CD4-positive, alpha-beta T cell (primary cell): ENCODE results near the gene CTSG. TPM values are rescaled to one million over a fixed set of nuclear protein-coding genes. Genes with fewer than 3 reads are reported as not detected.
"Not testable (repeated sequence)": the region's sequence is repeated elsewhere in the genome, so short reads cannot be mapped to it uniquely, and the experiment has no call there.

Source experiments
- ATAC-seq: fragments of 200-7000 bp; cut with Tn5 transposase; one replicate; pipeline ENCODE4 v1.10.0; 2022; ENCODE audit warnings: mild to moderate bottlenecking; ENCODE audit not compliant: poor library complexity
- CTCF ChIA-PET: fragments of 350-600 bp; sonication (Branson Sonifier 250); formaldehyde crosslinking; loops from one replicate; lab custom pipeline; 2021; ENCODE audit warnings: antibody characterized with exemption, inconsistent platforms; lab: Charles Lee
- POLR2A ChIA-PET: fragments of 350-600 bp; sonication (Branson Sonifier 250); formaldehyde crosslinking; loops from one replicate; lab custom pipeline; 2021; ENCODE audit warnings: antibody characterized with exemption, inconsistent platforms; lab: Charles Lee
- DNase-seq, 14 experiments: peaks; one replicate each; pipeline ENCODE4 v3.0.0-alpha.2; 2013 to 2020; ENCODE audit warnings: mixed read lengths in 2 of 14
- H3K27ac ChIP-seq, 2 donors: one replicate each; pipeline versions ENCODE4 v1.5.1 to v1.7.0; 2013; ENCODE audit warnings: low read length in 2 of 2, low read depth in 1 of 2, mild to moderate bottlenecking in 1 of 2
- H3K27me3 ChIP-seq, 2 experiments: 1 replicate in 1 of 2; 2 replicates in 1 of 2; pipeline versions ENCODE4 v1.6.1 to v1.7.0; 2013; ENCODE audit warnings: low read length in 2 of 2, control low read depth in 1 of 2, mild to moderate bottlenecking in 1 of 2, moderate library complexity in 1 of 2; ENCODE audit not compliant: insufficient read depth in 2 of 2, control insufficient read depth in 1 of 2
- H3K36me3 ChIP-seq: one replicate; pipeline ENCODE4 v1.6.1; 2013; ENCODE audit warnings: low read length, control low read depth; ENCODE audit not compliant: insufficient read depth
- H3K4me1 ChIP-seq: one replicate; pipeline ENCODE4 v1.6.1; 2013; ENCODE audit warnings: low read length, control low read depth; ENCODE audit not compliant: insufficient read depth
- H3K4me3 ChIP-seq: one replicate; pipeline ENCODE4 v1.5.1; 2013; ENCODE audit warnings: mild to moderate bottlenecking, low read length, moderate library complexity
- H3K9me3 ChIP-seq, 2 experiments: 1 replicate in 1 of 2; 2 replicates in 1 of 2; pipeline versions ENCODE4 v1.6.1 to v1.7.0; 2013; ENCODE audit warnings: low read length in 2 of 2, mild to moderate bottlenecking in 2 of 2, control low read depth in 1 of 2, moderate library complexity in 1 of 2; ENCODE audit not compliant: control insufficient read depth in 1 of 2, insufficient read depth in 1 of 2
- H3K27ac Mint-ChIP-seq: one replicate; pipeline ENCODE4 v1.8.0; 2020; ENCODE audit warnings: mixed read lengths
- H3K27me3 Mint-ChIP-seq: one replicate; pipeline ENCODE4 v1.8.0; 2021; ENCODE audit warnings: mixed read lengths
- H3K36me3 Mint-ChIP-seq: one replicate; pipeline ENCODE4 v1.8.0; 2021; ENCODE audit warnings: low read depth, mixed read lengths
- H3K4me1 Mint-ChIP-seq: one replicate; pipeline ENCODE4 v1.8.0; 2021; ENCODE audit warnings: low read depth, mixed read lengths
- H3K4me3 Mint-ChIP-seq: one replicate; pipeline ENCODE4 v1.8.0; 2020; ENCODE audit warnings: mild to moderate bottlenecking, mixed read lengths
- H3K9me3 Mint-ChIP-seq: one replicate; pipeline ENCODE4 v1.8.0; 2020; ENCODE audit warnings: mixed read lengths
- intact Hi-C, 2 experiments: fragments of 100-400 bp; cut with DNase I in 1 of 2; cut with micrococcal nuclease in 1 of 2; formaldehyde crosslinking; loops; one replicate each; pipeline versions ENCODE4 v1.15.1 to v1.9.0; 2023 to 2025; cut with DNase I, micrococcal nuclease
- total RNA-seq, 174 experiments: library from RNA in 2 of 174; stranded (reverse) in 2 of 174; gene quantifications; one replicate each; pipeline ENCODE4 v1.2.3 and lab custom pipeline; 2021 to 2026
- TF ChIP-seq, protein P1 (sequence below): fragments of 200-600 bp; IDR thresholded peaks from one replicate; pipeline ENCODE4 v1.8.0; 2022; ENCODE audit warnings: antibody characterized with exemption, mild to moderate bottlenecking

The CTSG gene
- total RNA-seq, 2 experiments from 2014 or later, result not detected

GRCh38 chr14:24556756-24557155 lies 19.3 kb downstream of the CTSG start:
- no peak overlapping the region for H3K27ac Mint-ChIP-seq
- TF ChIP-seq, protein P1, sequence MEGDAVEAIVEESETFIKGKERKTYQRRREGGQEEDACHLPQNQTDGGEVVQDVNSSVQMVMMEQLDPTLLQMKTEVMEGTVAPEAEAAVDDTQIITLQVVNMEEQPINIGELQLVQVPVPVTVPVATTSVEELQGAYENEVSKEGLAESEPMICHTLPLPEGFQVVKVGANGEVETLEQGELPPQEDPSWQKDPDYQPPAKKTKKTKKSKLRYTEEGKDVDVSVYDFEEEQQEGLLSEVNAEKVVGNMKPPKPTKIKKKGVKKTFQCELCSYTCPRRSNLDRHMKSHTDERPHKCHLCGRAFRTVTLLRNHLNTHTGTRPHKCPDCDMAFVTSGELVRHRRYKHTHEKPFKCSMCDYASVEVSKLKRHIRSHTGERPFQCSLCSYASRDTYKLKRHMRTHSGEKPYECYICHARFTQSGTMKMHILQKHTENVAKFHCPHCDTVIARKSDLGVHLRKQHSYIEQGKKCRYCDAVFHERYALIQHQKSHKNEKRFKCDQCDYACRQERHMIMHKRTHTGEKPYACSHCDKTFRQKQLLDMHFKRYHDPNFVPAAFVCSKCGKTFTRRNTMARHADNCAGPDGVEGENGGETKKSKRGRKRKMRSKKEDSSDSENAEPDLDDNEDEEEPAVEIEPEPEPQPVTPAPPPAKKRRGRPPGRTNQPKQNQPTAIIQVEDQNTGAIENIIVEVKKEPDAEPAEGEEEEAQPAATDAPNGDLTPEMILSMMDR, result no peak
- H3K9me3 Mint-ChIP-seq, result peaks cover 8% of the 10 kb centered on the region
- no peaks in the 10 kb centered on the region for H3K4me1 ChIP-seq
- no peak for ATAC-seq
- no peak for DNase-seq
- no peak overlapping the region for H3K27ac ChIP-seq
- H3K27me3 ChIP-seq, result no peaks in the 10 kb centered on the region
- H3K36me3 Mint-ChIP-seq, result no peaks in the 10 kb centered on the region
- H3K4me1 Mint-ChIP-seq, result no peaks in the 10 kb centered on the region
- no peaks in the 10 kb centered on the region for H3K36me3 ChIP-seq
- POLR2A ChIA-PET, result no interaction called here
- H3K27me3 Mint-ChIP-seq, result peaks cover 15% of the 10 kb centered on the region
- no peak overlapping the region for H3K4me3 Mint-ChIP-seq
- CTCF ChIA-PET, result interaction anchor here (1.1 kb wide), 1 partner anchor 9 kb away, joined by 4 read pairs; no protein-coding TSS in a partner anchor
- peaks cover 0 to 6% of the 10 kb centered on the region in 2 experiments for H3K9me3 ChIP-seq
- H3K4me3 ChIP-seq, result no peak overlapping the region
- intact Hi-C loops, result no loop called here

DNA sequence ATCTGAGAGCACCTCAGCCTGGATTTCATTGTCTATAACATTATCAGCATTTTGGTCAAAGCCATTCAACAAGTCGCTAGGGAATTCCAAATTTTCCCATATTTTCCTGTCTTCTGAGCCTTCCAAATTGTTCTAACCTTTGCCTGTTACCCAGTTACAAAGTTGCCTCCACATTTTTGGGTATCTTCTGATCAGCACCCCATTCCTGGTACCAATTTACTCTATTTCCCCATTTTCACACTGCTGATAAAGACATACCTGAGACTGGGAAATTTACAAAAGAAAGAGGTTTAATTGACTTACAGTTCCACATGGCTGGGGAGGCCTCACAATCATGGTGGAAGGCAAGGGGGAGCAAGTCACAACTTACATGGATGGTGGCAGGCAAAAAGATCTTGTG lies 27.0 kb downstream of the CTSG start:
- H3K4me3 ChIP-seq, DNase-seq, H3K27me3 ChIP-seq, H3K27me3 Mint-ChIP-seq, POLR2A ChIA-PET, H3K36me3 ChIP-seq, intact Hi-C loops, ATAC-seq, H3K4me1 Mint-ChIP-seq, H3K4me3 Mint-ChIP-seq, H3K27ac Mint-ChIP-seq, CTCF ChIA-PET, H3K27ac ChIP-seq, H3K36me3 Mint-ChIP-seq, H3K4me1 ChIP-seq: not testable (repeated sequence)
- H3K9me3 Mint-ChIP-seq, result peaks cover 28% of the 10 kb centered on the region
- peaks cover 7 to 11% of the 10 kb centered on the region in 2 experiments for H3K9me3 ChIP-seq

GRCh38 chr14:24542346-24542936 lies 33.6 kb downstream of the CTSG start:
- intact Hi-C loops, result no loop called here
- ATAC-seq (no peak), DNase-seq (no peak)
- no peak overlapping the region for H3K4me3 Mint-ChIP-seq
- peaks cover 0 to 12% of the 10 kb centered on the region in 2 experiments for H3K9me3 ChIP-seq
- H3K27ac Mint-ChIP-seq, result no peak overlapping the region
- TF ChIP-seq, protein P1, result no peak
- no peaks in the 10 kb centered on the region for H3K36me3 ChIP-seq
- H3K4me1 Mint-ChIP-seq, result no peaks in the 10 kb centered on the region
- no peak overlapping the region for H3K4me3 ChIP-seq
- no peaks in the 10 kb centered on the region for H3K36me3 Mint-ChIP-seq
- H3K27me3 ChIP-seq, result peaks cover 7% of the 10 kb centered on the region in 2 experiments
- no peaks in the 10 kb centered on the region for H3K4me1 ChIP-seq
- ChIA-PET CTCF (no interaction called here), POLR2A (no interaction called here)
- peaks cover 13% of the 10 kb centered on the region for H3K9me3 Mint-ChIP-seq
- peaks cover 12% of the 10 kb centered on the region for H3K27me3 Mint-ChIP-seq
- H3K27ac ChIP-seq, result no peak overlapping the region

- H3K4me1 Mint-ChIP-seq, result no peaks in the 10 kb centered on the region
- H3K27ac Mint-ChIP-seq, result no peak overlapping the region
- intact Hi-C loops, result no loop called here
- CTCF ChIA-PET, result no interaction called here
- H3K4me3 Mint-ChIP-seq, result no peak overlapping the region
- Histone ChIP-seq H3K4me3 (no peak overlapping the region), H3K27ac (no peak overlapping the region), H3K4me1 (no peaks in the 10 kb centered on the region), H3K27me3 (peaks cover 6 to 12% of the 10 kb centered on the region in 2 experiments), H3K9me3 (no peaks in the 10 kb centered on the region), H3K36me3 (no peaks in the 10 kb centered on the region)
- peaks cover 9% of the 10 kb centered on the region for H3K27me3 Mint-ChIP-seq
- DNase-seq (peak in 3 of 14 experiments; percentile 13 to 15 (median 15)), ATAC-seq (no peak)
- TF ChIP-seq, protein P1, result no peak
- H3K36me3 Mint-ChIP-seq, result no peaks in the 10 kb centered on the region
- no peaks in the 10 kb centered on the region for H3K9me3 Mint-ChIP-seq
- POLR2A ChIA-PET, result no interaction called here
Observed at GRCh38 chr14:24535737-24536136, 40.3 kb downstream of the CTSG start.
